A549 (cell line): ENCODE data around the gene TPPP2.

Experiments used
- CEBPB ChIP-seq, 2 experiments: fragments of >200 bp in 1 of 2; sonication (Bioruptor Twin) in 1 of 2; formaldehyde crosslinking in 1 of 2; IDR thresholded peaks; 2 replicates each; pipeline ENCODE4 v1.6.1; 2012 to 2016
- CHD2 ChIP-seq: fragments of 150-350 bp; IDR thresholded peaks from 2 replicates; pipeline ENCODE4 v1.6.1; 2014; ENCODE audit warnings: low read length; ENCODE audit not compliant: partially characterized antibody
- CTCF ChIP-seq: fragments of >200 bp; sonication (Bioruptor Twin); formaldehyde crosslinking; IDR thresholded peaks from 3 replicates; pipeline ENCODE4 v1.5.1; 2016
- ESRRA ChIP-seq: fragments of 150-350 bp; IDR thresholded peaks from 2 replicates; pipeline ENCODE4 v1.6.1; 2014; ENCODE audit warnings: mild to moderate bottlenecking, low read length, borderline replicate concordance
- JUN ChIP-seq, 2 experiments: fragments of >200 bp; sonication (Bioruptor Twin); formaldehyde crosslinking; IDR thresholded peaks; 2 replicates in 1 of 2; 3 replicates in 1 of 2; pipeline ENCODE4 v1.6.1; 2016 to 2017
- KDM1A ChIP-seq: fragments of 200-600 bp; sonication (generic); IDR thresholded peaks from 2 replicates; pipeline ENCODE4 v1.6.1; 2016; ENCODE audit warnings: low read depth, mild to moderate bottlenecking
- MAX ChIP-seq: IDR thresholded peaks from 2 replicates; pipeline ENCODE4 v1.6.1; 2012
- PHF8 ChIP-seq: fragments of 200-600 bp; sonication (generic); IDR thresholded peaks from 2 replicates; pipeline ENCODE4 v1.6.1; 2016; ENCODE audit warnings: low read depth, mild to moderate bottlenecking, antibody characterized with exemption, moderate library complexity, borderline replicate concordance
- ZC3H11A ChIP-seq: fragments of 450-650 bp; IDR thresholded peaks from 2 replicates; pipeline ENCODE4 v1.6.1; 2014; ENCODE audit warnings: antibody characterized with exemption, mild to moderate bottlenecking
- TF ChIP-seq, protein P1 (sequence below): fragments of >200 bp; sonication (Bioruptor Twin); formaldehyde crosslinking; IDR thresholded peaks from 3 replicates; pipeline ENCODE4 v1.6.1; 2016

GRCh38 chr14:21022686-21023085 is 7.3 kb upstream of the TPPP2 start:
- TF ChIP-seq CHD2 (no peak), JUN (IDR thresholded peaks at IDR 0.05) (no peak), CTCF (no peak), KDM1A (no peak), PHF8 (no peak), ESRRA (no peak), ZC3H11A (no peak), MAX (no peak), CEBPB (IDR thresholded peaks at IDR 0.05) (no peak)
- TF ChIP-seq, protein P1, sequence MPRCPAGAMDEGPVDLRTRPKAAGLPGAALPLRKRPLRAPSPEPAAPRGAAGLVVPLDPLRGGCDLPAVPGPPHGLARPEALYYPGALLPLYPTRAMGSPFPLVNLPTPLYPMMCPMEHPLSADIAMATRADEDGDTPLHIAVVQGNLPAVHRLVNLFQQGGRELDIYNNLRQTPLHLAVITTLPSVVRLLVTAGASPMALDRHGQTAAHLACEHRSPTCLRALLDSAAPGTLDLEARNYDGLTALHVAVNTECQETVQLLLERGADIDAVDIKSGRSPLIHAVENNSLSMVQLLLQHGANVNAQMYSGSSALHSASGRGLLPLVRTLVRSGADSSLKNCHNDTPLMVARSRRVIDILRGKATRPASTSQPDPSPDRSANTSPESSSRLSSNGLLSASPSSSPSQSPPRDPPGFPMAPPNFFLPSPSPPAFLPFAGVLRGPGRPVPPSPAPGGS: no peak
